Tibial nerve (tissue), 4 donors: Measurements from ENCODE around the gene AGFG2. TPM values are rescaled to one million over a fixed set of nuclear protein-coding genes. Genes with fewer than 3 reads are reported as not detected.

Source experiments
- DNase-seq, 2 donors: peaks; one replicate each; pipeline ENCODE4 v3.0.0-alpha.2; 2019; ENCODE audit warnings: low spot score in 2 of 2
- H3K27ac ChIP-seq, 4 donors: fragments of 200-600 bp; sonication (generic) in 3 of 4; one replicate each; pipeline ENCODE4 v1.5.1; 2017 to 2019; ENCODE audit warnings: mild to moderate bottlenecking in 1 of 4
- H3K27me3 ChIP-seq, 2 donors: fragments of 200-600 bp; sonication (generic) in 1 of 2; one replicate each; pipeline versions ENCODE4 v1.5.1 to v1.6.0; 2017 to 2019
- H3K36me3 ChIP-seq, 3 donors: fragments of 200-600 bp; sonication (generic); one replicate each; pipeline ENCODE4 v1.5.1; 2018 to 2019
- H3K4me1 ChIP-seq, 4 donors: fragments of 200-600 bp; sonication (generic) in 3 of 4; one replicate each; pipeline ENCODE4 v1.5.1; 2017 to 2019
- H3K4me3 ChIP-seq, 4 donors: fragments of 200-600 bp; sonication (generic) in 3 of 4; one replicate each; pipeline ENCODE4 v1.5.1; 2017 to 2019; ENCODE audit warnings: mild to moderate bottlenecking in 1 of 4, moderate library complexity in 1 of 4
- H3K9me3 ChIP-seq, 4 donors: fragments of 200-600 bp; sonication (generic) in 3 of 4; one replicate each; pipeline ENCODE4 v1.5.1; 2017 to 2019
- EP300 ChIP-seq, 2 donors: sonication (generic); formaldehyde crosslinking; IDR thresholded peaks; one replicate each; pipeline ENCODE4 v1.6.1; 2017; ENCODE audit warnings: antibody characterized with exemption in 2 of 2, mild to moderate bottlenecking in 1 of 2
- POLR2A ChIP-seq, 2 donors: fragments of 450-650 bp; IDR thresholded peaks; one replicate each; pipeline ENCODE4 v1.6.1; 2017; ENCODE audit warnings: antibody characterized with exemption in 2 of 2, mild to moderate bottlenecking in 2 of 2, moderate library complexity in 2 of 2
- WGBS, 2 donors: methylation state at CpG; one replicate each; pipeline ENCODE4 v1.1.5; 2018; 5-methylcytosine and 5-hydroxymethylcytosine counted together
- total RNA-seq, 4 donors: library from RNA; depleted of rRNA; stranded (reverse); fragments of >200 nt; gene quantifications; one replicate each; pipeline ENCODE4 v1.1.0, GENCODE V29; 2016
- TF ChIP-seq, protein P1 (sequence below), 5 experiments: fragments of 200-600 bp in 3 of 5; fragments of 450-650 bp in 2 of 5; sonication (generic) in 3 of 5; IDR thresholded peaks; one replicate each; pipeline ENCODE4 v1.5.1; 2016 to 2019; ENCODE audit warnings: antibody characterized with exemption in 5 of 5, mild to moderate bottlenecking in 3 of 5, moderate library complexity in 2 of 5

AGFG2 gene
- total RNA-seq, 4 donors from 2014 or later: 17.1 to 54.6 (median 35.0) TPM

- peak overlapping the region in 1 of 4 donors; percentile 44 for H3K27ac ChIP-seq
- peak in 1 of 2 donors; percentile 78 for TF ChIP-seq EP300 (IDR thresholded peaks at IDR 0.05)
- no peak for TF ChIP-seq POLR2A (IDR thresholded peaks at IDR 0.05)
- 20 to 27% methylated on average over 2 of the region's 2 CpGs for WGBS, 2 donors
Observed at GRCh38 chr7:100515072-100515532, 23.9 kb upstream of the AGFG2 start.

GRCh38 chr7:100516135-100516812 lies 22.7 kb upstream of the AGFG2 start:
- Histone ChIP-seq H3K27ac (peak overlapping the region in 2 of 4 donors; percentile 76 to 77), H3K4me3 (no peak overlapping the region), H3K9me3 (no peaks in the 10 kb centered on the region), H3K4me1 (peaks cover 0 to 21% (median 11%) of the 10 kb centered on the region in 4 donors), H3K36me3 (no peaks in the 10 kb centered on the region), H3K27me3 (no peaks in the 10 kb centered on the region)
- TF ChIP-seq, protein P1, sequence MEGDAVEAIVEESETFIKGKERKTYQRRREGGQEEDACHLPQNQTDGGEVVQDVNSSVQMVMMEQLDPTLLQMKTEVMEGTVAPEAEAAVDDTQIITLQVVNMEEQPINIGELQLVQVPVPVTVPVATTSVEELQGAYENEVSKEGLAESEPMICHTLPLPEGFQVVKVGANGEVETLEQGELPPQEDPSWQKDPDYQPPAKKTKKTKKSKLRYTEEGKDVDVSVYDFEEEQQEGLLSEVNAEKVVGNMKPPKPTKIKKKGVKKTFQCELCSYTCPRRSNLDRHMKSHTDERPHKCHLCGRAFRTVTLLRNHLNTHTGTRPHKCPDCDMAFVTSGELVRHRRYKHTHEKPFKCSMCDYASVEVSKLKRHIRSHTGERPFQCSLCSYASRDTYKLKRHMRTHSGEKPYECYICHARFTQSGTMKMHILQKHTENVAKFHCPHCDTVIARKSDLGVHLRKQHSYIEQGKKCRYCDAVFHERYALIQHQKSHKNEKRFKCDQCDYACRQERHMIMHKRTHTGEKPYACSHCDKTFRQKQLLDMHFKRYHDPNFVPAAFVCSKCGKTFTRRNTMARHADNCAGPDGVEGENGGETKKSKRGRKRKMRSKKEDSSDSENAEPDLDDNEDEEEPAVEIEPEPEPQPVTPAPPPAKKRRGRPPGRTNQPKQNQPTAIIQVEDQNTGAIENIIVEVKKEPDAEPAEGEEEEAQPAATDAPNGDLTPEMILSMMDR (IDR thresholded peaks at IDR 0.05): no peak
- TF ChIP-seq EP300 (IDR thresholded peaks at IDR 0.05) (peak in 1 of 2 donors; percentile 90), POLR2A (IDR thresholded peaks at IDR 0.05) (no peak)
- DNase-seq: peak; percentile 60 to 81
- 30 to 44% methylated on average over 4 of the region's 4 CpGs for WGBS, 2 donors

More at GRCh38 chr7:100515072-100515532, 23.9 kb upstream of the AGFG2 start:
- H3K9me3 ChIP-seq: no peaks in the 10 kb centered on the region
- no peak overlapping the region for H3K4me3 ChIP-seq
- DNase-seq: peak in 1 of 2 donors; percentile 38
- peaks cover 0 to 21% (median 11%) of the 10 kb centered on the region in 4 donors for H3K4me1 ChIP-seq
- no peaks in the 10 kb centered on the region for H3K36me3 ChIP-seq
- H3K27me3 ChIP-seq: no peaks in the 10 kb centered on the region

DNA sequence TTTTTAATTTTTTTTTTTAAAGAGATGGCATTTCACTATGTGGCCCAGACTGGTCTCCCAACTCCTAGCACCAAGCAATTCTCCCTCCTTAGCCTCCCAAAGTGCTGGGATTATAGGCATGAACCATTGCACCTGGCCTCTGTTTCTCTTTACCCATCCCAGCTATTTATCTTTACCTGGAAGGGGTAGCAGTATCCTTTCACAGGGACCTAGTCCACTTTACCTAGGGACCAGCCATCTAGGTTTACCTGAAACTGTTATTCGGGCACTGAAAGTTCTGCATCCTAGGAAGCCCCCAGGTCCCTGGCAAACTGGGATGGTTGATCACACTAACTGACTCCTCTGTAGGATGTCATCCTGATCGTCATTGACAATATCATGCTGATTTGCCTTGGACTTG lies 21.7 kb upstream of the AGFG2 start:
- DNase-seq: no peak
- TF ChIP-seq EP300 (IDR thresholded peaks at IDR 0.05): no peak
- TF ChIP-seq, protein P1 (IDR thresholded peaks at IDR 0.05): no peak
- TF ChIP-seq POLR2A (IDR thresholded peaks at IDR 0.05): no peak
- H3K4me1 ChIP-seq: peaks cover 0 to 21% (median 11%) of the 10 kb centered on the region in 4 donors
- no peaks in the 10 kb centered on the region for H3K27me3 ChIP-seq
- no peaks in the 10 kb centered on the region for H3K9me3 ChIP-seq
- H3K36me3 ChIP-seq: no peaks in the 10 kb centered on the region
- WGBS, 2 donors: 71 to 78% methylated on average over 2 of the region's 2 CpGs
- H3K4me3 ChIP-seq: no peak overlapping the region
- H3K27ac ChIP-seq: no peak overlapping the region

DNA sequence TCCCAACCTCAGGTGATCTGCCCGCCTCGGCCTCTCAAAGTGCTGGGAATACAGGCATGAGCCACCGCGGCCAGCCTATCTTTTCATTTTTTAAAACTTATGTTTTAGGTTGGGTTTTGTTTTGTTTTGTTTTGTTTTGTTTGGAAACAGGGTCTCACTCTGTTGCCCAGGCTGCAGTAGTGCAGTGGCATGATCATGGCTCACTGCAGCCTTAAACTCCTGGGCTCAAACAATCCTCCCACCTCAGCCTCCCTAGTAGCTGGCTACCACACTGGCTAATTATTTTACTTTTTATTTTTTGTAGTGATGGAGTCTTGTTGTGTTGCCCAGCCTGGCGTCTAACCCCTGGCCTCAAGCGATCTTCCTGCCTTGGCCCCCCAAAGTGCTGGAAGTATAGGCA lies 19.4 kb upstream of the AGFG2 start:
- no peak for DNase-seq
- H3K27me3 ChIP-seq: no peaks in the 10 kb centered on the region
- 86 to 90% methylated on average over 6 of the region's 6 CpGs for WGBS, 2 donors
- H3K36me3 ChIP-seq: no peaks in the 10 kb centered on the region
- H3K4me3 ChIP-seq: no peak overlapping the region
- H3K4me1 ChIP-seq: peaks cover 0 to 21% (median 11%) of the 10 kb centered on the region in 4 donors
- no peak for TF ChIP-seq POLR2A (IDR thresholded peaks at IDR 0.05)
- TF ChIP-seq, protein P1 (IDR thresholded peaks at IDR 0.05): no peak
- TF ChIP-seq EP300 (IDR thresholded peaks at IDR 0.05): no peak
- H3K27ac ChIP-seq: no peak overlapping the region
- no peaks in the 10 kb centered on the region for H3K9me3 ChIP-seq

DNA sequence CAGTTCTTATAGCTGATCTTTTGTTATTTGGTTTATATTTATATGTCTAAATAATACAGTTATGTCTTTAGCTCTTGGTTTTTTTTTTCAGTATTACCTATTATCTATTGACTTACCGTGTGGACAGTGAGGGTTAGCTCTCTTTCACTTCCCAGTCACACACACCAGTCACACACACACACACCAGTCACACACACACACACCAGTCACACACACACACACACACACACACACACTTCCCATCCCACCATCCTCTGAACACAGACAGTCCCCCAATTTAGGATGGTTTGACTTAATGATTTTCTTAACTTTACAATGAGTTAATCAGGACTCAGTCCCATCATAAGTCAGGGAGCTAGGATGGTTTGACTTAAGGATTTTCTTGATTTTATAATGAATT lies 18.9 kb upstream of the AGFG2 start:
- DNase-seq: no peak
- no peaks in the 10 kb centered on the region for H3K36me3 ChIP-seq
- TF ChIP-seq POLR2A (IDR thresholded peaks at IDR 0.05): no peak
- TF ChIP-seq EP300 (IDR thresholded peaks at IDR 0.05): no peak
- TF ChIP-seq, protein P1 (IDR thresholded peaks at IDR 0.05): no peak
- H3K4me1 ChIP-seq: peaks cover 0 to 20% (median 11%) of the 10 kb centered on the region in 4 donors
- H3K27me3 ChIP-seq: no peaks in the 10 kb centered on the region
- no peaks in the 10 kb centered on the region for H3K9me3 ChIP-seq
- WGBS, 2 donors: 13 to 18% methylated on average over 1 of the region's 1 CpG
- no peak overlapping the region for H3K4me3 ChIP-seq
- H3K27ac ChIP-seq: no peak overlapping the region
